Mononuclear cell (primary cell): ENCODE measurements around the gene CTNND1. TPM values are rescaled to one million over a fixed set of nuclear protein-coding genes. Genes with fewer than 3 reads are reported as not detected.

Experiments
- H3K27me3 ChIP-seq: 2 replicates; pipeline ENCODE4 v1.6.0; 2011; ENCODE audit warnings: low read length, control low read depth; ENCODE audit not compliant: insufficient read depth
- H3K4me1 ChIP-seq: 2 replicates; pipeline ENCODE4 v1.5.1; 2011; ENCODE audit warnings: mild to moderate bottlenecking, low read length, control low read depth; ENCODE audit not compliant: insufficient read depth
- H3K4me3 ChIP-seq: 2 replicates; pipeline ENCODE4 v1.5.1; 2011; ENCODE audit warnings: mild to moderate bottlenecking, low read length, moderate library complexity
- H3K9me3 ChIP-seq: 2 replicates; pipeline ENCODE4 v1.5.1; 2011; ENCODE audit warnings: low read depth, mild to moderate bottlenecking, control low read depth, low read length
- total RNA-seq: library from RNA; depleted of rRNA; stranded (reverse); fragments of >200 nt; gene quantifications from one replicate; pipeline ENCODE4 v1.2.3, GENCODE V29; 2012

Gene CTNND1
- total RNA-seq, 1 donor: 19.6 TPM

DNA sequence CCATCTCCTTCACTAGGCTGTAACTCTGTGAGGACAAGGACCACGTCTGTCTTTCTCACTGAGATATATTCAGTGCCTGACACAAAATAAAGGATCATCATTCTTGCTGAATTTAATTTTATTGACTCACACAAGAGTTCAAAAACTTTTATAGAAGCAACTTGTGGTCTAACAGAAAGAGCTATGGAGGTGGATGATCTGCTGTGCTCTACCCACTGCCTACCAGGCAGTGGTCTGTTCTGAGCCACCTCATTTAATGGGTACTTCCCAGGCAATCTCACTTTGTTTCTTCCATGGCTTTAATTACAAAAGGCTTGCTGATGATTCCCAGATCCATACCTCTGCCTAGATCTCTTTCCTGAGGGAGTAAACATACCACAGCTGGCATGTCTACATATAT, 14.7 kb upstream of the CTNND1 start:
- no peaks in the 10 kb centered on the region for H3K27me3 ChIP-seq
- no peak overlapping the region for H3K4me3 ChIP-seq
- H3K9me3 ChIP-seq: no peaks in the 10 kb centered on the region
- H3K4me1 ChIP-seq: peaks cover 19% of the 10 kb centered on the region

DNA sequence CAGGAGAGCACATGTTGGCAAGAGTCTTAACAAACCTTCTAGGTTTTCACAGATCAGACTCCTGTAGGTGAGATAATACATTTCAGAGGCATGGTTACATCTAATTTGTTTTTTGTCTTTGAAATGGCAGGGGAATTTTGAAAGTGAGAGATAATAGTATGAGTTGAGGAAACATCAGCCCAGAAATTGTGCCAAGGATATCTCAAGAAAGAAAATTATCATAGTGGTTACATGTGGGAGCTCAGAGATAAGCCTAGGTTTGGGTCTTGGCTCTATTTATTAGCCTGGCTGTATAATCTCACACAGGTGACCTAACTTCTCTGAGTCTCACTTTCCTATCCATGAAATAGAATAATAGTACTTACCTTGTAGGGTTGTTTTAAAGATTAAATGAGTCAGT, 10.4 kb upstream of the CTNND1 start:
- Histone ChIP-seq H3K9me3 (no peaks in the 10 kb centered on the region), H3K27me3 (no peaks in the 10 kb centered on the region), H3K4me3 (no peak overlapping the region), H3K4me1 (no peaks in the 10 kb centered on the region)

DNA sequence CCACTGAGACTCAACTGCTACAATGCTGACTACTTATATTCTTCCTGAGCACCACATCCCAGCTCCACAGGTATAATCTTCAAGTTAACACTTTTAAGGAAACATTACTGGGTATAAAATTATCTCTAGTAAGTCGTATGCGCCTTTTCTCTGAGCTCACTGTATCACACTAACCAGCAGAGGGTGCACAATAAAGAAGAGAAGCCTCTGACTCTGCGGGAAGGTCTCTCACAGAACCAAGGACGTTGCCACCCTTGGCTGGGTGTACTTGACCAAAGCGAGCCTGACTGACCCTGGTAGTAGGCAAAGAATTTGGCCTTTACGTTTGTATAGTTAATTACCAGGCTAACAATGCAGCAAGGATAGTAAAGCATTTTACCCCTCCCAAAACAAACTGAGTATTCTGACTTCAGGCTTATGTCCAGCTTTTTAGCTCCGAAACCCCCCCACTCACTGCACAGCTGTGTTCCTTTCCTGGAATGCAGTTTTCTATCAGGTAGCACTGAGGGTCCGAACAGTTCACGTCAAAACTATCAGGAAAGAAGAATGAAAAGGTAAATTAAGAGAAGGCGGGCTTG, 9.8 kb upstream of the CTNND1 start, which contains the start of gene BTBD18:
TSS of gene BTBD18 (minus strand) at position 144 of the 578 bp plus-strand sequence. CDS start 631 bp downstream, outside the sequence.
- no peaks in the 10 kb centered on the region for H3K27me3 ChIP-seq
- no peaks in the 10 kb centered on the region for H3K9me3 ChIP-seq
- H3K4me3 ChIP-seq: no peak within 1 kb of the TSS
- no peaks in the 10 kb centered on the region for H3K4me1 ChIP-seq

DNA sequence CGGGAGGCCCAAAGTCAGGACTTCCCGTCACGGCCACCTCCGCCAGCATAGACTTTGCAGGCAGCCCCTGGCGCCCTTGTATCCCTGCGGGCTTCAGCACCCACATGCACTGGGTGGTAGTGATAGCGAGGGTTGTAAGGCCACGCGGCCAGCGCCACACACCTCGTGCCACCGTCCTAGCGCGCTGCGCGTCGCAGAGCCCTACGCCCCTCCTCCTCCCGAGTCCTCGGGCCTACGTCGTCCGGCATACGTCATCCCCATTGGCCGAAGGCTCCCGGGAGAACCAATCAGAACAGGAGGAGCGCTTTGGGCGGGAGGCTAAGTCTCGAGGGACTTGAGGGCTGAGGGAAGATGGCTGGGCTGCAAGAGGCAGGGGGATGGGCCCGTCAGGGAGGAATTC, 8.6 kb upstream of the CTNND1 start:
- Histone ChIP-seq H3K9me3 (no peaks in the 10 kb centered on the region), H3K4me3 (no peak overlapping the region), H3K4me1 (no peaks in the 10 kb centered on the region), H3K27me3 (no peaks in the 10 kb centered on the region)

DNA sequence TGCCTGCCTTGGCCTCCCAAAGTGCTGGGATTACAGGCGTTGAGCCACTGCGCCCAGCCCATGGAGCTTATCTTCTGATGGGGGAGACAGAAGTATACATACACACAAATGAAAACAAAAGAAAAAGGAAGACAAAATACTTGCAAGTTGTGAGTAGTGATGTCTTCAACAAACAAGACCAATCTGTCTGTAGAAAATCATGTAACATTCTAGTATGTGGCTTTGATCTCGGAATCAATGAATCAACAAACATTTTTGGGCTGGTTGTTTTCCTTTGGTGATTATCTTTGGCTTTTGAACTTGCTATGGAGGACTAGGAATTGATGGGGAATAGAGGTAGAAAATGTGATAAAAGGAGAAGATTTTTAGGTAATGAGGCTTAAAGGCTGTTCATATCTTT, 3.4 kb upstream of the CTNND1 start:
- Histone ChIP-seq H3K9me3 (no peaks in the 10 kb centered on the region), H3K4me1 (peaks cover 3% of the 10 kb centered on the region)

DNA sequence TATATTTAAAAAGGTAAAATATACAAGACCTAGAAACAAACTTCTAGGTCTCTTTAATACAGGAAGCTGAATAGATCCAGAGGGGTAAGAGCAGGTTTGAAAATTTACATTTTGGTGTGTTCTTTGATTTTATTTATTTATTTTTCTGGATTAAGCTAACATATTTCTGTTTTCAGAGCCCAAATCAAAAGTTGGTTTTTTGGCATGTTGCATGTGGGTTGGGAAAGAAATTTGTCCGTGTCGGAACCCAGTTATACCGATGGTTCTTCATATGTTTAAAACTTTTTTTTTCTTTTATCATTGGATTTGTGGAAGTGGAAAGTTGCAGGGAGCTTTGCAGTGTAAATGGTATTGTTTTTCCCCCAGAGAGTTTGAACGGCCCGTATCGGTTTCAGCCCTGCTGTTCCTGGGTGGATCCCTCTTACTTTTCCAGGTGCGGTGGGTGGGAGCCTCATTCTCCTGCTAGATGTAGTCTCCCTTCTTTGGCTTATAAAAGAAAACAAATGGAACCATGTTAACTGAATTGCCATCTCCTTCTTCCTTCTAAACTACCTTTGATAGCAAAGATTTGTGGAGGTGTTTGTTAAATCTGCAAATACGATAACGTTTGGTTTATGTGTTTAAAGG, 746 bp downstream of the CTNND1 start:
- Histone ChIP-seq H3K9me3 (no peaks in the 10 kb centered on the region), H3K4me3 (peak overlapping the region; percentile 55), H3K27me3 (no peaks in the 10 kb centered on the region), H3K4me1 (peaks cover 16% of the 10 kb centered on the region)

More for the DNA sequence above, 3.4 kb upstream of the CTNND1 start:
- Histone ChIP-seq H3K4me3 (no peak overlapping the region), H3K27me3 (no peaks in the 10 kb centered on the region)

DNA sequence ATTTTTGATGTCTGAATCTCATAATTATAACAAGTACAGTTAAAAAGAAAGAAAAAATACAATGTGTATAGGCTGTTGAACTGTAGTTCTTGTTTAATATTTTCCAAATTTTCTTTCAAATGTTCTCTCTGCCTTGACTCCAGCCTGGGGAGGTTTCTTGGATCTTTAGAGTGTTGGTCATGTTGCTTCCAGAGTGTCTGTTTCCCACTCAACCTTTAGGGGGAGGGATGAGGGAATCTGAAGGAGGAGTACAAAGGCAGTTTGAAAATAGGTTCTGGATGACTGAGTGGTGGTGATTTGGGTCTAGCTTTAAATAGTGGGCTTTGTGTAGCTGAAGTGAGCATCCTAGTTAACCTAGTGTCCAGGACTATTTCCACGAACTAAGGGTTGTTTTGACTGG, 2.0 kb downstream of the CTNND1 start:
- Histone ChIP-seq H3K4me1 (peaks cover 16% of the 10 kb centered on the region), H3K9me3 (no peaks in the 10 kb centered on the region), H3K27me3 (no peaks in the 10 kb centered on the region), H3K4me3 (no peak overlapping the region)

DNA sequence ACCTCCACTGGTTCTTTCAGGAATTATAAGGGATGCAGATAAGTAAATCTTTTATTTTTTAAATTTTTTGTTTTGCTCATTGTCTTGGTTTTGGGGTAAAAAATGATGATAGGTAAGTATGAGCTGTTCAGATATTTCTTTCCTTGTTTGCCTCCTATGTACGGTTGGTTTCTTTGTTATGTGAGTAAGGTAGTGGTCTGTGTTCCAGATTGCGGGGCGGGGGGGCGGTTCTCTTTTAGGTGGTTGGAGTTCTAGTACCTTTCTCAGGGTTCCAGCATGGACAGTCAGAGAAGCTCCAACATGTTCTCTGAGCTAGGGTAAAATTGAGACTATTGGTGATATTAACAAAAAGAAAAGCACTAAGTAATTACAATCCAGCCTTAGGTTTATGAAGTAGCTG, 2.4 kb downstream of the CTNND1 start:
- no peaks in the 10 kb centered on the region for H3K27me3 ChIP-seq
- no peaks in the 10 kb centered on the region for H3K9me3 ChIP-seq
- H3K4me3 ChIP-seq: no peak overlapping the region
- H3K4me1 ChIP-seq: peaks cover 16% of the 10 kb centered on the region

DNA sequence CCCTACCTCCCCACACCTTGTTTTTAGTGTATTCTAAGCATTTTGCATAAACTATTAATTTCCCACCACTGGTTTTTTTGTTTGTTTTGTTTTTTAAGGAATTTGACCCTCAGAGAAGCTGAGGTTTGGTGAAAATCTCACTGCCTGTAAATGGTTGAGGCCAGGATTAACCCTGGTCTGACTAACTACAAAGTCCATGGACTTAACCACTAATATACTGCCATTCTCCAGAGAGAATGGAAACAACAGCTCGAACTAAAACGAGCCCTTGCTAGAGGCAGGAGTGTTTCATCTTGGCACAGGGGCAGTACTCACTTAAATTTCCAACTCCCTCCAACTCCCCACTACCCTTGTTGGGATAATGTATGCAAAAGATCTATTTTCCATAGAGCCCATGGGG, 3.0 kb downstream of the CTNND1 start:
- Histone ChIP-seq H3K27me3 (no peaks in the 10 kb centered on the region), H3K4me3 (no peak overlapping the region), H3K4me1 (peaks cover 16% of the 10 kb centered on the region), H3K9me3 (no peaks in the 10 kb centered on the region)

DNA sequence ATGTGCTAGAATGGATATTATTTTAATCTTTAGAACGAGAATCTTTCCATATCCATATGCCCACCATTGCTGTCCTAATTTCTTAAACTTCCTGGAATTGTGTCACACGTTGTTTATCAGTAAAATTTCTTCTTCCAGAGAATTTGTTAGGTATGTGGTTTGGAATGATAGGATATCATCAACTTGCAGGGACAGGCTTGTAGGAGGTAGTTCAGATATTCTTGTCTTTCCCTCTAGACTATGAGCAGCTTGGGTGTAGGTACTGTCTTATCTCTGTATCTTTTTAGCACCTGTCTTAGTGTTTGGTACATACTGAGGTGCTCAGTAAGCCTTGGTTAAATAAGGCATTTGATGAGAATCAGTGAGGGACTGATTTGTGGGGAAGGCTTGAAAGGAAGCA, 3.4 kb downstream of the CTNND1 start:
- no peaks in the 10 kb centered on the region for H3K9me3 ChIP-seq
- H3K4me1 ChIP-seq: peaks cover 16% of the 10 kb centered on the region
- H3K4me3 ChIP-seq: no peak overlapping the region
- no peaks in the 10 kb centered on the region for H3K27me3 ChIP-seq

DNA sequence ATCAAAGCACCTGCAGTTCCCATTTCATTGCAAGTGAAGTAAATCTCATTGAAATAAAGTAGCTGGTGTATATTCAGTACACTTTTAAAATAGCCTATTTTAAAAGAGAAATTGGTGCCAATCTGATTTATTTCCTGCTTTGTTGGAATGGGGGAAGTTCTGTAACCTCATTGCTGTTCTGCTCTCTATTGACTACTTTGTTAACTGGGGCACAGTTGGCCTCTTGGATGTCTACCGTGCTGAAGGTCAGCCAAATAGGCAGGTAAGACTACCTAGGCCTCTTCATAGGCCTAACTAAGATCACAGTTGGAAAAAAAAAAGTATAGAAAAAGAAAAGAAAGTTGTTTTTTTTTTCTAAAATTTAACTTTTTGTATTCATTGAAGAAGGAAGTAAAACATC, 9.2 kb downstream of the CTNND1 start:
- H3K9me3 ChIP-seq: no peaks in the 10 kb centered on the region
- H3K27me3 ChIP-seq: no peaks in the 10 kb centered on the region
- no peak overlapping the region for H3K4me3 ChIP-seq
- peaks cover 16% of the 10 kb centered on the region for H3K4me1 ChIP-seq

DNA sequence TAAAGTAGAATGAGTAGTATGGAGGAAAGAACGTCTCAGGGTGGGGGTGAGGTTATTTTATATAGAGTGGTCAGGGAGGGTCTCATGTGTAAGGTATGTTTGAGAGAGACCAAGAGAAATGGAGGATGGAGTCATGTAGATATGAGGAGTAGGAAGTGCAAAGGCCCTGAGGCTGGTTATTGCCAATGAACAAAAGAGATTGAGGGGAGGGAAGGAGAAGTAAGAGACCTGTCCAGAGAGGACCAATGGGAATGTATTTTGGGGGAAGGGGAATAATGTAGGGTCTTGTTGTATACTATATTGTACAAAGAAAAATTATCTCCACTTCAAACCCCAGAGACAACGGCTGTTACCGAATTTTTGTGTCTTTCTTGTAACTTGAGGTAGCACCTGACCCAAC, 9.8 kb downstream of the CTNND1 start:
- H3K4me3 ChIP-seq: no peak overlapping the region
- H3K9me3 ChIP-seq: no peaks in the 10 kb centered on the region
- H3K27me3 ChIP-seq: no peaks in the 10 kb centered on the region
- peaks cover 22% of the 10 kb centered on the region for H3K4me1 ChIP-seq

DNA sequence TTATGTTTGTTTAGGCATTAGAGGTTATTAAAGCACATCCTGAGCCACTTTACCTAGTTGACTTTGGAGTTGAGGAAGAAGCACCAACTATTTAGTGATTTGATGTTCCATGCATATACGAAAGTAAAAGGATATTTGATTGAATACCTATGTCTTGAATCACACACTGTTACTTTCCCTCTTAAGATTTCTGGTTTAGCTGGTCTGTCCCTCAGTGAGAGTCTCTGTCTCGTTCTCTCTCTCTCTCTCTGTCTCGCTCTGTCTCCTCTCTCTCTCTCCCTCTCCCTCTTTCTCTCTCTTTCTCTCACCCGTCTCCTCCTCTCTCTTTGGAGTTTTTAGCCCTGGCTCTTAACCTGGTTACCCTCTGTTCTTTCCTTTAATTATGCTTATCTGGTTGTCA, 11.0 kb downstream of the CTNND1 start:
- H3K4me3 ChIP-seq: no peak overlapping the region
- peaks cover 23% of the 10 kb centered on the region for H3K4me1 ChIP-seq
- H3K27me3 ChIP-seq: no peaks in the 10 kb centered on the region
- no peaks in the 10 kb centered on the region for H3K9me3 ChIP-seq

DNA sequence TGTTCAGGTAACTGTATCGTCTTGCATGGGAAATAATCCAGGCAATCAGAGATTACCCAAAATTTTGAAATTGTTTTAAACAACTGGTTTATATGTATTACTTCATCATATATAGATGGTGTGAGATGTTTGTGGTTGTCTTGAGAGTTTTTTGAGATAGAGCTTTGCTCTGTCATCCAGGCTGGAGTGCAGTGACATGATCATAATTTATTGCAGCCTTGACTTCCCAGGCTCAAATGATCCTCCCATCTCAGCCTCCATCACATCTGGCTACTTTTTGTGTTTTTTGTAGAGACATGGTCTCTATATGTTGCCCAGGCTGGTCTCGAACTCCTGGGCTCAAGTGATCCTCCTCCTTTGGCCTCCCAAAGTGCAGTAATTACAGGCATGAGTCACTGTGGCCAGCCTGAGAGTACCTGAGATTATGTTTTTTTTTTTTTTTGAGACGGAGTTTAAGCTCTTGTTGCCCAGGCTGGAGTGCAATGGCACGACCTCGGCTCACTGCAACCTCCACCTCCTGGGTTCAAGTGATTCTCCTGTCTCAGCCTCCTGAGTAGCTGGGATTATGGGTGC, 11.5 kb downstream of the CTNND1 start:
- Histone ChIP-seq H3K27me3 (no peaks in the 10 kb centered on the region), H3K9me3 (no peaks in the 10 kb centered on the region), H3K4me1 (peaks cover 28% of the 10 kb centered on the region), H3K4me3 (no peak overlapping the region)

DNA sequence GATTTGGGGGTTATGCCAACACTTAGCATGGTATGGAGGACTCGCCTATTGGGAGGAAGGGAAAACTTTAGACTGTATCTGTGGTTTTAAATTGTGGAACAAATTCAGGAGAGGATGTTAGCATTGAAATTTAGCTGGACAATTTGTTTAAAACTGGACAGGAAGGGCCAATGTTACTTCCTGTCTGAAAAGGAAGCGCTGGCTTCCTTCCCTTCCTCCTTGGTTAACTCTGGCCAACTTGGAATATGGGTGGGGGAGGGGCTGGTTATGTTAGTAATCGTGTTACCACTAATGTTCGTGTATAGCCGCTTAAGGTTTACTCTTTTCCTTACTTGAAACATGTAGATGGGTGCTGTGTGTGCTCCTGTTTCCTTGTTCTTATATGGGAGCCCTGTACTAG, 13.9 kb downstream of the CTNND1 start:
- Histone ChIP-seq H3K9me3 (no peaks in the 10 kb centered on the region), H3K4me3 (no peak overlapping the region), H3K4me1 (peaks cover 31% of the 10 kb centered on the region), H3K27me3 (no peaks in the 10 kb centered on the region)

DNA sequence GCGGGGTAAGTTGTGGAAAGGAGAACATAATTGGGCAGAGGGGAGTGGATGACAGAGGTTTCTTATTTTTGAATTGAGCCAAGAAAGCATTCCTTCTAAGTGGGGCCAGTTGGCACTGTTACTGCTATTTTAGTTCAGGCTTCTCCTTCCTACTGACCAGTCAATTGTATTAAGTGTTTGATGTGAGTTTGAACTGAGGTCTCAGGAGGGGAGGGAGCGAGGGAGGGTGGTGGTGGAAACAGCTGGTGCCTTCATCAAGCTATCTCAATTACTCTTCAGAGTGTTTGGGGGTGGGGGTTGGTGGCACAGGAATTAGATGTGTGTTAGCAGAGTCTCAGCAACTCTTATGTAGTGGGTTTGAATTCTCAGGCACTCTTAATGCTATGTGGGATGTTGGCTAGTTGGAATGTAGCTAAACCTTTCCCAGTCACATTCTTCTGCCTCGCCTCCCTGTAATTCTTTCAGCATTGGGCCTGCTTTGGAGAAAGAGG, 14.5 kb downstream of the CTNND1 start:
- Histone ChIP-seq H3K4me3 (no peak overlapping the region), H3K9me3 (no peaks in the 10 kb centered on the region), H3K27me3 (no peaks in the 10 kb centered on the region), H3K4me1 (peaks cover 26% of the 10 kb centered on the region)
